Upper lobe of right lung (tissue), 1 donor: ENCODE data around the gene NCKAP5. TPM values are rescaled to one million over a fixed set of nuclear protein-coding genes. Genes with fewer than 3 reads are reported as not detected.

Experiments
- ATAC-seq: fragments of 200-7000 bp; cut with Tn5 transposase; one replicate; pipeline ENCODE4 v1.9.1; 2020; ENCODE audit warnings: mild to moderate bottlenecking, moderate library complexity
- DNase-seq: peaks from one replicate; pipeline ENCODE4 v3.0.0-alpha.2; 2020
- H3K27ac ChIP-seq: fragments of 200-600 bp; one replicate; pipeline ENCODE4 v1.8.0; 2022
- H3K27me3 ChIP-seq: fragments of 200-600 bp; one replicate; pipeline ENCODE4 v1.8.0; 2022; ENCODE audit warnings: mild to moderate bottlenecking
- H3K36me3 ChIP-seq: fragments of 200-600 bp; one replicate; pipeline ENCODE4 v1.8.0; 2022
- H3K4me1 ChIP-seq: fragments of 200-600 bp; one replicate; pipeline ENCODE4 v1.8.0; 2022
- H3K4me3 ChIP-seq: fragments of 200-600 bp; one replicate; pipeline ENCODE4 v1.8.0; 2022; ENCODE audit warnings: mild to moderate bottlenecking
- H3K9me3 ChIP-seq: fragments of 200-600 bp; one replicate; pipeline ENCODE4 v1.8.0; 2022
- intact Hi-C: fragments of 100-400 bp; cut with DNase I; formaldehyde crosslinking; loops from one replicate; pipeline ENCODE4 v1.11.0; 2022
- total RNA-seq: library from RNA; stranded (reverse); fragmentation: NEBNext Ultra II Directional; extraction: Animal tissue kit (Norgen Biotek cat#: 25700); gene quantifications from one replicate; pipeline ENCODE4 v1.2.1, GENCODE V29; 2021
- TF ChIP-seq, protein P1 (sequence below): fragments of 200-600 bp; IDR thresholded peaks from one replicate; pipeline ENCODE4 v1.8.0; 2022; ENCODE audit warnings: antibody characterized with exemption
- donor health status: DM: no; HTN: yes; CAD: no; lungs with severe emphysema.

The NCKAP5 gene
- total RNA-seq, 1 donor from 2014 or later = 40.8 TPM

DNA sequence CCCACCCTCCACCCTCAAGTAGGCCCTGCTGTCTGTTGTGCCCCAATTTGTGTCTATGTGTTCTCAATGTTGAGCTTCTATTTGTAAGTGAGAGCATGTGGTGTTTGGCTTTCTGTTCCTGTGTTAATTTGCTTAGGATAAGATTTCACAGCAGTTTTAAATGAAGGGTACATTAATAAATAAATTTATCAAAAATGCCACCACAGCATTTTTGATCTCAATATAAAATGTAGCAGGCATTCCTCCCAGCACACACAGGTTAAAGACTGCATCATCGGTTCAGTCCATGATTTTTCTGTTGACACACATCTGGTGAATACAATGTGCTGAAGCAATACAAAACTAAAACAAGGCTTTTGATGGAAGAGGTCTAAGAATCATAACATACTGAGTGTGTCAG is 486.2 kb downstream of the NCKAP5 start:
- DNase-seq (no peak), ATAC-seq (no peak)
- TF ChIP-seq, protein P1, sequence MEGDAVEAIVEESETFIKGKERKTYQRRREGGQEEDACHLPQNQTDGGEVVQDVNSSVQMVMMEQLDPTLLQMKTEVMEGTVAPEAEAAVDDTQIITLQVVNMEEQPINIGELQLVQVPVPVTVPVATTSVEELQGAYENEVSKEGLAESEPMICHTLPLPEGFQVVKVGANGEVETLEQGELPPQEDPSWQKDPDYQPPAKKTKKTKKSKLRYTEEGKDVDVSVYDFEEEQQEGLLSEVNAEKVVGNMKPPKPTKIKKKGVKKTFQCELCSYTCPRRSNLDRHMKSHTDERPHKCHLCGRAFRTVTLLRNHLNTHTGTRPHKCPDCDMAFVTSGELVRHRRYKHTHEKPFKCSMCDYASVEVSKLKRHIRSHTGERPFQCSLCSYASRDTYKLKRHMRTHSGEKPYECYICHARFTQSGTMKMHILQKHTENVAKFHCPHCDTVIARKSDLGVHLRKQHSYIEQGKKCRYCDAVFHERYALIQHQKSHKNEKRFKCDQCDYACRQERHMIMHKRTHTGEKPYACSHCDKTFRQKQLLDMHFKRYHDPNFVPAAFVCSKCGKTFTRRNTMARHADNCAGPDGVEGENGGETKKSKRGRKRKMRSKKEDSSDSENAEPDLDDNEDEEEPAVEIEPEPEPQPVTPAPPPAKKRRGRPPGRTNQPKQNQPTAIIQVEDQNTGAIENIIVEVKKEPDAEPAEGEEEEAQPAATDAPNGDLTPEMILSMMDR = no peak
- no peaks in the 10 kb centered on the region for H3K27me3 ChIP-seq
- H3K4me3 ChIP-seq = no peak overlapping the region
- no peaks in the 10 kb centered on the region for H3K4me1 ChIP-seq
- no peak overlapping the region for H3K27ac ChIP-seq
- H3K9me3 ChIP-seq = no peaks in the 10 kb centered on the region
- intact Hi-C loops = no loop called here
- no peaks in the 10 kb centered on the region for H3K36me3 ChIP-seq

DNA sequence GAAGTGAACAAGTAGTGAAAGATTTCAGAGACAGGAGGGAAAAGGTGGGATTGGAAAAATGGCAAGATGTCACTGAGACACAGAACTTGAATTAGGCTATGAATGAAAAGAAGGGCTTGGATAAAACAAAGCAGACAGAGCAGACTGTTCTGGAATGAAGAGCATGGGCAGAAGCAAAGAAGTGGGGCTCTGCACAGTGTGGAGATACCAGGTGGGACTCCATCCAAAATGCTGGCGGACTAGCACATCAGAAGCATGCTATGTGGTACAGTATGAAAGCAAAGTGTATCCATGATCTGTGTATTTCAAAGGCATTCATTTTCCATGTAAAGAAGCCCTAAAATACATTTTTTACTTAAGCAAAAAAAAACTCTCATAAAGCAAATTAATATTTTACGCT is 487.4 kb downstream of the NCKAP5 start:
- Histone ChIP-seq H3K27ac (no peak overlapping the region), H3K4me1 (no peaks in the 10 kb centered on the region), H3K36me3 (no peaks in the 10 kb centered on the region), H3K4me3 (no peak overlapping the region), H3K9me3 (no peaks in the 10 kb centered on the region), H3K27me3 (no peaks in the 10 kb centered on the region)
- no peak for ATAC-seq
- intact Hi-C loops = no loop called here
- TF ChIP-seq, protein P1 = no peak
- DNase-seq = no peak

DNA sequence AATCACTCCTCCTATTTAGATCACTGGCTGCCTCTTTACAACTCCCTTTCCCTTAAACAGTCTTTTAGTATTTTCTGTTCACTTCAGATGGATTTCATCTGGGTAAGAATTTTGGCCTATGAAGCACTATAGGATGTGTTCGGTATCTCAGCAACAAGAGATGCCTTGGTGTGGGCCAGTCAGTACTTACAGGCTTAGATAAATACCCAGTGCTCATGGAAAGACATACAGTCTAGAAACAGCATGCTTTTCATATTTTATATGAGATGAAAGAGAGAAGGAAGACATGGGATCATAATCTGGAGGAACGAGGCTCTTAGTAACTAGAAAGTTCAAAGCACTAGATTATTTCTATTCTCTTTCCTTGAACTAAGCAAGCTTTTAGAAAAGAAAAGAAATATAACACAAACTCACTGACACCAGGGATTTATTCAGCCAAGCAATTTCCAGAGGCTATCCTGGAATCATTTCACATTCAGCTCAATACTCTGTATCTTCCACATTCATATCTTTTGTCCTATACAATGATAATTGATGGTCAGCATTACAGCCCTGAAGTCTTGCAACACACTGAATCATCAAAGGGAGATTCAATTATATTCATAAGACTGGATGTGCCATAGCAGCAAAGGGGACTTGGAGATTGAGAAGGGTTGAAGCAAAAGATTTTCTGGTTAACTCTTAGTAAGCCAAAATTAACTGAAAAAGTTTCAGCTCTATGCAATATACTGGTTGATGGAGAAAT is 489.4 kb downstream of the NCKAP5 start:
- Histone ChIP-seq H3K4me3 (no peak overlapping the region), H3K27me3 (no peaks in the 10 kb centered on the region), H3K27ac (no peak overlapping the region), H3K4me1 (no peaks in the 10 kb centered on the region), H3K36me3 (no peaks in the 10 kb centered on the region), H3K9me3 (no peaks in the 10 kb centered on the region)
- TF ChIP-seq, protein P1 = no peak
- no peak for DNase-seq
- intact Hi-C loops = no loop called here
- no peak for ATAC-seq

DNA sequence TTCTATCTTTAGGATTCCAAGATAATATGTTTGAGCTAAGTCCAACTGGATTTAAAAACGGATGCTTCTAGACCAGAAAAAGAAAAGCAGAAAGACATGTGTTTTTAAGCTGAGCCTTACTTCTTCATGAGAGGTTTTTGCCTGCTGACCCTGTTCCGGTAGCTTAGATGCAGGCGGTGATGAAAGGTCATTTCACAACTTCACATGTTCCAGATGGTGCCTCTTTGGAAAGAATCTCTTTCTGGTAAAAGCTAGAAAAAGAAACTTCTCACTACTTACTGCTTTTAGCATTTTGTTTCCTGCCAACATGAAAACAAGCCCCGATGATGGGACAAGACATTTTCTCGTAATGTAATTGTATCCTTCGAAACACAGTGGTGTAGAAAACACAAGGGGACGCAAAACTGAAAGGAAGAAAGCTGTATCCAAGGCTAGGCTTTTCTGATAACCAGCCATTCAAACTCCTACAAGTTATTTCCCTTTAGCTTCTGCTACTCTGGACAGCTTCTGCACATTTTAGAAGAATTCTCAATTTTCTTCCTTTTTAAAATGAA is 490.9 kb downstream of the NCKAP5 start:
- ATAC-seq (no peak), DNase-seq (no peak)
- intact Hi-C loops = no loop called here
- Histone ChIP-seq H3K27me3 (no peaks in the 10 kb centered on the region), H3K9me3 (no peaks in the 10 kb centered on the region), H3K27ac (no peak overlapping the region), H3K4me1 (no peaks in the 10 kb centered on the region), H3K4me3 (no peak overlapping the region), H3K36me3 (no peaks in the 10 kb centered on the region)
- TF ChIP-seq, protein P1 = no peak

DNA sequence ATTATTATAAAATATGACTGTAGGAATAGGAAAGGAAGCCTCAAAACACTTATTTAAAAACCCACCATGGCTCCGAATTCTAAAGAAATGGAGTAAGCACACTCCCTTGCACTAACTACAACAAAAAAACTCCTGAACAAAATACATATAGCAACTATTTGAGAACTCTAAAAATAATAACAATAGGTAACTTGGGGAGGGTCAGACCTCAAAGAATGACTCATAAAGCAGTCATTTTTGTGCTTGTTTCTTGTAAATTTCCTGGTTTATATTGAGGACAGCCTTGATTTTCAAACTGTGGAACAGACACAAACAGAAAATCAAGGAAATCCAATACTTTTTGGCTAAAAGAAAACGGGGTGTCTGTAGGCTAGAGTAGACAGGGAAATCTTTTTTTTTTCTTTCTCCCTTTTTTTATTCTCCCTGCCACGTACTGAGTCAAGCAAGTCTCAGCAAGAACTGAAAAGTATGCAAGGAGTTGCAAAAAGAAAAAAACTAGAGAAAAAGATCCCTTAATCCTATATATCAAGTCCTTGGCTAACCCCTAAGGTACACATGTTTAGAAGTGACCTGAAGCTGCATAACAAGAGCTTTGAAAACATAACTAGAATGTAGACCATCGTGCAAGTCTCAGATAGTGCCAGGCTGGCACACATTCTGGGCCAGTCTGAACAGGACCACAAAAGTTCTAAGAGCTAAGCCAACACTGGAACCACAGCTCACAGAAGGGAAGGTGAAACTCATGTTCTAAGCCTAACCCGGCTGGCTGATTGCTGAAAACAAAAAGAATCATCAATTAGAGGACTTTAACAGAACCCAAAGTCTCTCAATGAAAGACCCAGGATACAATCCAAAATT is 495.2 kb downstream of the NCKAP5 start:
- no peak for ATAC-seq
- DNase-seq = no peak
- no peaks in the 10 kb centered on the region for H3K9me3 ChIP-seq

More for the DNA sequence above, 495.2 kb downstream of the NCKAP5 start:
- TF ChIP-seq, protein P1 = no peak
- Histone ChIP-seq H3K4me3 (no peak overlapping the region), H3K27ac (no peak overlapping the region), H3K4me1 (no peaks in the 10 kb centered on the region), H3K36me3 (no peaks in the 10 kb centered on the region), H3K27me3 (no peaks in the 10 kb centered on the region)
- intact Hi-C loops = no loop called here
